ENCODE data around the gene TMEM18. TPM values are rescaled to one million over a fixed set of nuclear protein-coding genes. Genes with fewer than 3 reads are reported as not detected.
"Not testable (repeated sequence)": the region's sequence is repeated elsewhere in the genome, so short reads cannot be mapped to it uniquely, and the experiment has no call there.

The TMEM18 gene
- total RNA-seq, 4 donors from 2014 or later = 10.6 to 32.7 (median 18.8) TPM

GRCh38 chr2:689877-690510 is 12.8 kb upstream of the TMEM18 start:
- no peaks in the 10 kb centered on the region for H3K36me3 ChIP-seq
- TF ChIP-seq EP300 (IDR thresholded peaks at IDR 0.05) (no peak), POLR2AphosphoS5 (IDR thresholded peaks at IDR 0.05) (no peak), CTCF (IDR thresholded peaks at IDR 0.05) (no peak), POLR2A (IDR thresholded peaks at IDR 0.05) (no peak)
- peaks cover 0 to 7% (median 0%) of the 10 kb centered on the region in 3 donors for H3K4me1 ChIP-seq
- no peaks in the 10 kb centered on the region for H3K9me3 ChIP-seq
- ATAC-seq = no peak
- peak overlapping the region in 1 of 4 donors; percentile 26 for H3K27ac ChIP-seq
- 82 to 100% methylated on average over 2 to 14 of the region's 19 CpGs for WGBS, 2 donors (ENCODE audit: low coverage in 1 of 2)
- H3K27me3 ChIP-seq = peaks cover 4% of the 10 kb centered on the region
- H3K4me3 ChIP-seq = no peak overlapping the region

GRCh38 chr2:689237-689636 is 12.0 kb upstream of the TMEM18 start:
- Histone ChIP-seq H3K27me3 (peaks cover 4% of the 10 kb centered on the region), H3K4me3 (no peak overlapping the region), H3K4me1 (no peaks in the 10 kb centered on the region), H3K9me3 (no peaks in the 10 kb centered on the region), H3K36me3 (no peaks in the 10 kb centered on the region), H3K27ac (no peak overlapping the region)
- 40 to 43% methylated on average over 2 to 5 of the region's 5 CpGs for WGBS, 2 donors (ENCODE audit: low coverage in 1 of 2)
- ATAC-seq = no peak
- no peak for TF ChIP-seq POLR2AphosphoS5 (IDR thresholded peaks at IDR 0.05)
- TF ChIP-seq CTCF (IDR thresholded peaks at IDR 0.05) = no peak
- no peak for TF ChIP-seq POLR2A (IDR thresholded peaks at IDR 0.05)
- no peak for TF ChIP-seq EP300 (IDR thresholded peaks at IDR 0.05)

GRCh38 chr2:688504-689076 is 11.4 kb upstream of the TMEM18 start:
- H3K9me3 ChIP-seq = no peaks in the 10 kb centered on the region
- no peaks in the 10 kb centered on the region for H3K4me1 ChIP-seq
- no peak for ATAC-seq
- H3K4me3 ChIP-seq = no peak overlapping the region
- peaks cover 4% of the 10 kb centered on the region for H3K27me3 ChIP-seq
- 74 to 100% methylated on average over 4 to 6 of the region's 7 CpGs for WGBS, 2 donors (ENCODE audit: low coverage in 1 of 2)
- TF ChIP-seq POLR2AphosphoS5 (IDR thresholded peaks at IDR 0.05) (no peak), POLR2A (IDR thresholded peaks at IDR 0.05) (no peak), CTCF (IDR thresholded peaks at IDR 0.05) (no peak), EP300 (IDR thresholded peaks at IDR 0.05) (no peak)
- no peaks in the 10 kb centered on the region for H3K36me3 ChIP-seq
- H3K27ac ChIP-seq = no peak overlapping the region

GRCh38 chr2:685421-685820 is 8.2 kb upstream of the TMEM18 start:
- ATAC-seq = no peak
- H3K4me1 ChIP-seq = no peaks in the 10 kb centered on the region

GRCh38 chr2:684913-685312 is 7.7 kb upstream of the TMEM18 start:
- H3K27me3 ChIP-seq, H3K36me3 ChIP-seq, H3K9me3 ChIP-seq, H3K4me3 ChIP-seq, H3K27ac ChIP-seq, ATAC-seq, H3K4me1 ChIP-seq: not testable (repeated sequence)
- WGBS, 2 donors (ENCODE audit: low coverage in 1 of 2) = 79 to 94% methylated on average over 2 of the region's 2 CpGs

More at GRCh38 chr2:685421-685820, 8.2 kb upstream of the TMEM18 start:
- H3K27ac ChIP-seq = no peak overlapping the region
- H3K4me3 ChIP-seq = no peak overlapping the region
- TF ChIP-seq POLR2AphosphoS5 (IDR thresholded peaks at IDR 0.05) (no peak), POLR2A (IDR thresholded peaks at IDR 0.05) (no peak), EP300 (IDR thresholded peaks at IDR 0.05) (no peak), CTCF (IDR thresholded peaks at IDR 0.05) (no peak)
- H3K27me3 ChIP-seq = peaks cover 4% of the 10 kb centered on the region
- H3K9me3 ChIP-seq = no peaks in the 10 kb centered on the region
- no peaks in the 10 kb centered on the region for H3K36me3 ChIP-seq
- 67 to 100% methylated on average over 1 of the region's 1 CpG for WGBS, 2 donors (ENCODE audit: low coverage in 1 of 2)
